Breast epithelium (tissue), 3 donors: Measurements from ENCODE around the gene IRAK2.

ENCODE experiments used
- CTCF ChIP-seq, 3 donors: fragments of 450-650 bp; IDR thresholded peaks; one replicate each; pipeline ENCODE4 v1.5.1; 2016 to 2017; ENCODE audit warnings: antibody characterized with exemption in 3 of 3, mild to moderate bottlenecking in 3 of 3, moderate library complexity in 3 of 3
- POLR2A ChIP-seq: fragments of 450-650 bp; IDR thresholded peaks from one replicate; pipeline ENCODE4 v1.6.1; 2016; ENCODE audit warnings: antibody characterized with exemption, mild to moderate bottlenecking, moderate library complexity
- POLR2AphosphoS5 ChIP-seq, 3 donors: sonication (generic); formaldehyde crosslinking; IDR thresholded peaks; one replicate each; pipeline ENCODE4 v1.6.1; 2017; ENCODE audit warnings: antibody characterized with exemption in 3 of 3

- TF ChIP-seq POLR2A (no peak), CTCF (IDR thresholded peaks at IDR 0.05) (no peak), POLR2AphosphoS5 (IDR thresholded peaks at IDR 0.05) (no peak)
Measured at GRCh38 chr3:10287936-10288574, 123.3 kb downstream of the IRAK2 start.
